ENCODE measurements around the gene TPPP2. TPM values are rescaled to one million over a fixed set of nuclear protein-coding genes. Genes with fewer than 3 reads are reported as not detected.

Gene TPPP2
- total and polyA plus RNA-seq, 10 of the 15 experiments (the other 5 are each of a cell fraction or from before 2014, with no cell fraction given): not detected

- no peak overlapping the region for H3K27ac ChIP-seq (ENCODE audit: control insufficient read depth, insufficient read depth)
- CTCF ChIA-PET: interaction anchor here (0.9 to 1.2 kb wide), 2 partner anchors 12 to 78 kb away, joined by 3 to 6 read pairs; no protein-coding TSS in a partner anchor
Measured at GRCh38 chr14:21026988-21027315, 3.1 kb upstream of the TPPP2 start.

More at GRCh38 chr14:21026988-21027315, 3.1 kb upstream of the TPPP2 start:
- H2AFZ ChIP-seq (ENCODE audit: control insufficient read depth, low read depth, low read length): no peak overlapping the region
- RAD21 ChIA-PET (ENCODE audit: unreplicated experiment): no interaction called here
- in situ Hi-C loops (cut with MboI) (no loop called here), intact Hi-C loops (cut with micrococcal nuclease; ENCODE audit: unreplicated experiment) (no loop called here)
- DNase-seq (ENCODE audit: low read depth, low spot score) (no peak), FAIRE-seq (no peak), ATAC-seq (no peak)
- H3K4me3 ChIP-seq: no peak overlapping the region
- BruUV-seq (replicated peaks): no TSS peak
- no peak for TF ChIP-seq NFXL1 (IDR thresholded peaks at IDR 0.05; ENCODE audit: borderline replicate concordance)
- no peak for TF ChIP-seq SIN3A (IDR thresholded peaks at IDR 0.05; ENCODE audit: low read depth, low read length)
- no peak for TF ChIP-seq NR2F1 (conservative IDR thresholded peaks at IDR 0.05)
- no peak for TF ChIP-seq TCF3 (IDR thresholded peaks at IDR 0.05; ENCODE audit: borderline replicate concordance, insufficient read depth, low read depth, low read length)
- TF ChIP-seq IRF4 (IDR thresholded peaks at IDR 0.05; ENCODE audit: low read depth, low read length): no peak
- no peak for TF ChIP-seq BHLHE40 (IDR thresholded peaks at IDR 0.05; ENCODE audit: borderline replicate concordance in 1 of 2, low read depth in 2 of 2, low read length in 1 of 2)
- TF ChIP-seq, protein P1, sequence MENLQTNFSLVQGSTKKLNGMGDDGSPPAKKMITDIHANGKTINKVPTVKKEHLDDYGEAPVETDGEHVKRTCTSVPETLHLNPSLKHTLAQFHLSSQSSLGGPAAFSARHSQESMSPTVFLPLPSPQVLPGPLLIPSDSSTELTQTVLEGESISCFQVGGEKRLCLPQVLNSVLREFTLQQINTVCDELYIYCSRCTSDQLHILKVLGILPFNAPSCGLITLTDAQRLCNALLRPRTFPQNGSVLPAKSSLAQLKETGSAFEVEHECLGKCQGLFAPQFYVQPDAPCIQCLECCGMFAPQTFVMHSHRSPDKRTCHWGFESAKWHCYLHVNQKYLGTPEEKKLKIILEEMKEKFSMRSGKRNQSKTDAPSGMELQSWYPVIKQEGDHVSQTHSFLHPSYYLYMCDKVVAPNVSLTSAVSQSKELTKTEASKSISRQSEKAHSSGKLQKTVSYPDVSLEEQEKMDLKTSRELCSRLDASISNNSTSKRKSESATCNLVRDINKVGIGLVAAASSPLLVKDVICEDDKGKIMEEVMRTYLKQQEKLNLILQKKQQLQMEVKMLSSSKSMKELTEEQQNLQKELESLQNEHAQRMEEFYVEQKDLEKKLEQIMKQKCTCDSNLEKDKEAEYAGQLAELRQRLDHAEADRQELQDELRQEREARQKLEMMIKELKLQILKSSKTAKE (IDR thresholded peaks at IDR 0.05; ENCODE audit: low read depth, poor library complexity, severe bottlenecking): no peak
- TF ChIP-seq WRNIP1 (IDR thresholded peaks at IDR 0.05; ENCODE audit: borderline replicate concordance, low read depth, low read length): no peak
- TF ChIP-seq MEF2B (IDR thresholded peaks at IDR 0.05; ENCODE audit: partially characterized antibody, poor library complexity, severe bottlenecking): no peak
- TF ChIP-seq SMAD1 (IDR thresholded peaks at IDR 0.05; ENCODE audit: low read depth, partially characterized antibody): no peak
- H3K36me3 ChIP-seq (ENCODE audit: control insufficient read depth in 2 of 2, insufficient read depth in 2 of 2, low read length in 1 of 2): no peaks in the 10 kb centered on the region
- no peak overlapping the region for H3K4me2 ChIP-seq (ENCODE audit: control insufficient read depth, insufficient read depth)
- H3K9me3 ChIP-seq (replicated peaks; ENCODE audit: control insufficient read depth, insufficient read depth, low read length): no peaks in the 10 kb centered on the region
- H3K79me2 ChIP-seq (ENCODE audit: control insufficient read depth, insufficient read depth, low read length): no peaks in the 10 kb centered on the region
- SMC1A ChIA-PET (ENCODE audit: uncharacterized antibody, unreplicated experiment): interaction anchor here (1.6 kb wide), 1 partner anchor 12 kb away, joined by 3 read pairs; no protein-coding TSS in a partner anchor
- H4K20me1 ChIP-seq (ENCODE audit: control insufficient read depth, insufficient read depth): no peaks in the 10 kb centered on the region
- POLR2A ChIA-PET: no interaction called here
- WGBS (ENCODE audit: insufficient coverage, insufficient replicate concordance, low lambda C conversion rate, missing lambda C conversion rate): 8% methylated on average over 3 of the region's 3 CpGs
- peaks cover 4% of the 10 kb centered on the region; the same call in 1 of the 2 replicates for H3K4me1 ChIP-seq (ENCODE audit: control insufficient read depth, insufficient read depth, low read length)
- H3K27me3 ChIP-seq (replicated peaks in 1 of 2; ENCODE audit: control insufficient read depth in 2 of 2, insufficient read depth in 2 of 2, low read length in 1 of 2): peaks cover 13 to 23% of the 10 kb centered on the region in 2 experiments
- H3K9ac ChIP-seq (ENCODE audit: control insufficient read depth, insufficient read depth, low read length): no peak overlapping the region

All from GM12878 (cell line).